Activated CD8-positive, alpha-beta T cell treated with anti-CD3 and anti-CD28 coated beads for 36 hours (primary cell): ENCODE results near the gene TENT4B. TPM values are rescaled to one million over a fixed set of nuclear protein-coding genes. Genes with fewer than 3 reads are reported as not detected.

Experiments used
- ATAC-seq: fragments of 200-7000 bp; cut with Tn5 transposase; one replicate; pipeline ENCODE4 v1.10.0; 2021; ENCODE audit warnings: mild to moderate bottlenecking, moderate library complexity
- CTCF ChIA-PET: fragments of 350-600 bp; sonication (Branson Sonifier 250); formaldehyde crosslinking; loops from one replicate; lab custom pipeline; 2021; ENCODE audit warnings: antibody characterized with exemption; lab: Charles Lee
- POLR2A ChIA-PET: fragments of 350-600 bp; sonication (Branson Sonifier 250); formaldehyde crosslinking; loops from one replicate; lab custom pipeline; 2021; ENCODE audit warnings: antibody characterized with exemption; lab: Charles Lee
- DNase-seq: peaks from one replicate; pipeline ENCODE4 v3.0.0-alpha.2; 2020
- H3K27ac Mint-ChIP-seq: one replicate; pipeline ENCODE4 v1.8.0; 2021; ENCODE audit warnings: mild to moderate bottlenecking, mixed read lengths
- H3K27me3 Mint-ChIP-seq: one replicate; pipeline ENCODE4 v1.8.0; 2021; ENCODE audit warnings: mixed read lengths
- H3K36me3 Mint-ChIP-seq: one replicate; pipeline ENCODE4 v1.8.0; 2021; ENCODE audit warnings: low read depth, mixed read lengths
- H3K4me1 Mint-ChIP-seq: one replicate; pipeline ENCODE4 v1.8.0; 2021; ENCODE audit warnings: low read depth, mixed read lengths
- H3K4me3 Mint-ChIP-seq: one replicate; pipeline ENCODE4 v1.8.0; 2021; ENCODE audit warnings: mild to moderate bottlenecking, moderate library complexity, mixed read lengths
- H3K9me3 Mint-ChIP-seq: one replicate; pipeline ENCODE4 v1.8.0; 2021; ENCODE audit warnings: mixed read lengths
- CTCF ChIP-seq: fragments of 200-600 bp; IDR thresholded peaks from one replicate; pipeline ENCODE4 v1.8.0; 2022; ENCODE audit warnings: antibody characterized with exemption, mild to moderate bottlenecking
- intact Hi-C: fragments of 100-400 bp; cut with micrococcal nuclease; formaldehyde crosslinking; loops from one replicate; pipeline ENCODE4 v1.10.0; 2022
- total RNA-seq, 2 experiments: library from RNA; stranded (reverse); gene quantifications; one replicate each; pipeline ENCODE4 v1.2.3, GENCODE V29; 2021

TENT4B gene
- total RNA-seq, 2 experiments from 2014 or later: 19.0 to 19.2 TPM

DNA sequence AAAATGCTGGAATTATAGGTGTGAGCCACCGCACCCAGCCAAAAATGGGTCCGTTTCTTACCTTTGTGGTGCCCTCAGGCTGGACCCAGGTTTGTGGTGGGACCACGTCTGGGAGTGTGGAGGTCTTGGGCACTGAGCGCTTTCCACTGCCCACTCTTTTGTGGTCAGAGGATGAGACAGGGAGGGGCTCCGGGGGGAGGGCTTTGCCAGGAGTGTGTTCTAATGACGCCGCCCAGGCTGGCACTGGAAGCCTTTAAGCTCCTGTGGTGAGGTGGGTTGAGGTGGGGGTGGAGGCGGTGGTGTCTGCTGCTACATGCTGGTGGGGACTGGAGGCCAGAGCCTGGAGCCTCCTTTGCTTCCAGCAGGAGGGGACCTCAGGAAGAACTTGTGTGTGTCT lies 100.4 kb downstream of the TENT4B start:
- Mint-ChIP-seq H3K4me1 (peaks cover 4% of the 10 kb centered on the region), H3K36me3 (no peaks in the 10 kb centered on the region), H3K4me3 (no peak overlapping the region), H3K27ac (no peak overlapping the region), H3K27me3 (no peaks in the 10 kb centered on the region), H3K9me3 (no peaks in the 10 kb centered on the region)
- ATAC-seq (no peak), DNase-seq (no peak)
- POLR2A ChIA-PET: no interaction called here
- intact Hi-C loops: no loop called here
- CTCF ChIA-PET: interaction anchor here (1.2 to 1.8 kb wide), 2 partner anchors 8 to 74 kb away, joined by 3 to 5 read pairs; no protein-coding TSS in a partner anchor
- no peak for TF ChIP-seq CTCF

DNA sequence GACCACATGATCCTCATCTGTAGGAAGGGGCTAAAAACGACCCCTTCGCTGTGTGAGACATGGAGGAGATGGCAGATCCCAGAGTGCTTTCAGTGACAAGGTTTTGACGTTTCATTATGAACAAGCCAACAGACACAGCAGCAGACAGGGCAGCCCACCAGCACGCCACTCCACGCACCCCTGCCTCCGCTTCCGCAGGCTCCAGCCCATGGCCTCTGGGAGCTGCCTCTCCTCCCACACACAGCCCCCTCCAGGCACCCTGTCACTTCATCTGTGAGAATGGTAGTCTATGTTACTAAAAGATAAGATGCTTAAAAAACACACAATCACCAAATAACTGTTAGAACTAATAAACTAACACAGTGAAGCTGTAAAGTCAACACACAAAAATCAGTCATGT lies 101.0 kb downstream of the TENT4B start:
- Mint-ChIP-seq H3K27me3 (no peaks in the 10 kb centered on the region), H3K4me3 (no peak overlapping the region), H3K9me3 (no peaks in the 10 kb centered on the region), H3K36me3 (no peaks in the 10 kb centered on the region), H3K27ac (no peak overlapping the region), H3K4me1 (peaks cover 6% of the 10 kb centered on the region)
- CTCF ChIA-PET: interaction anchor here (0.7 to 1.8 kb wide), 2 partner anchors 8 to 73 kb away, joined by 3 to 5 read pairs; no protein-coding TSS in a partner anchor
- intact Hi-C loops: no loop called here
- no peak for TF ChIP-seq CTCF
- ATAC-seq (no peak), DNase-seq (no peak)
- POLR2A ChIA-PET: no interaction called here

DNA sequence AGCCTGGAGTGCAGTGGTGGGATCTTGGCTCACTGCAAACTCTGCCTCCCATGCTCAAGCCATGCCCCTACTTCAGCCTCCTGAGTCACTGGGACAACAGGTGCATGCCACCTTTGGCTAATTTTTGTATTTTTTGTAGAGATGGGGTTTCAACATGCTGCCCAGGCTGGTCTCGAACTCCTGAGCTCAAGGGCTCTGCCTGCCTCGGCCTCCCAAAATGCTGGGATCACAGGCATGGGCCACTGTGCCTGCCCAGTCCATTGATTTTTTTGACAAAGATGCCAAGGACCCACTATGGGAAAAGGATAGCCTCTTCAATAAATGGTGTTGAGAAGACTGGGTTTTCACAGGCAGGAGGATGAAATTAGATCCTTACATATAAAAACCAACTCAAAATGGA lies 102.4 kb downstream of the TENT4B start:
- DNase-seq: no peak
- TF ChIP-seq CTCF: no peak
- Mint-ChIP-seq H3K4me1 (peaks cover 20% of the 10 kb centered on the region), H3K27ac (no peak overlapping the region), H3K9me3 (no peaks in the 10 kb centered on the region), H3K36me3 (no peaks in the 10 kb centered on the region), H3K27me3 (no peaks in the 10 kb centered on the region), H3K4me3 (no peak overlapping the region)
- intact Hi-C loops: no loop called here
- POLR2A ChIA-PET: interaction anchor here (0.6 to 1.0 kb wide), 2 partner anchors 18 to 1880 kb away, joined by 3 read pairs; no protein-coding TSS in a partner anchor
- CTCF ChIA-PET: interaction anchor here (0.8 to 1.8 kb wide), 4 partner anchors 10 to 72 kb away, joined by 3 to 5 read pairs (median 4); partner anchors contain the start of gene ADCY7
- no peak for ATAC-seq

GRCh38 chr16:50256604-50257003 lies 103.5 kb downstream of the TENT4B start:
- intact Hi-C loops: no loop called here
- ATAC-seq: no peak
- no peaks in the 10 kb centered on the region for H3K27me3 Mint-ChIP-seq
- DNase-seq: no peak
- no peaks in the 10 kb centered on the region for H3K9me3 Mint-ChIP-seq
- peaks cover 17% of the 10 kb centered on the region for H3K4me1 Mint-ChIP-seq
- ChIA-PET POLR2A (no interaction called here), CTCF (interaction anchor here (0.7 kb wide), 1 partner anchor 65 kb away, joined by 4 read pairs; no protein-coding TSS in a partner anchor)
- H3K27ac Mint-ChIP-seq: no peak overlapping the region
- no peaks in the 10 kb centered on the region for H3K36me3 Mint-ChIP-seq
- TF ChIP-seq CTCF: no peak
- H3K4me3 Mint-ChIP-seq: no peak overlapping the region

DNA sequence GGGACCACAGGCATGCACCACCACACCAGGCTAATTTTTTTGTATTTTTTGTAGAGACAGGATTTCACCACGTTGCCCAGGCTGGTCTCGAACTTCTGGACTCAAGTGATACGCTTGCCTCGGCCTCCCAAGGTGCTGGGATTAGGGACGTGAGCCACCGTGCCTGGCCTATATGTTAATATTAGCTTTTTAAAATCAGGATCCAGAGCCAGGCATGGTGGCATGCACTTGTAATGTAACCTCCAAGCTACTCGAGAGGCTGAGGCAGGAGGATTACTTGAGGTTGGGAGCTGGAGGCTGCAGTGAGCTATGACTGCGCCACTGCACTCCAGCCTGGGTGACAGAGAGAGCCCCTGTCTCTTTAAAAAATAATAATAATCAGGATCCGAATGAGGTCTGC lies 104.8 kb downstream of the TENT4B start:
- Mint-ChIP-seq H3K4me3 (no peak overlapping the region), H3K4me1 (peaks cover 20% of the 10 kb centered on the region), H3K9me3 (no peaks in the 10 kb centered on the region), H3K36me3 (no peaks in the 10 kb centered on the region), H3K27me3 (no peaks in the 10 kb centered on the region), H3K27ac (no peak overlapping the region)
- POLR2A ChIA-PET: interaction anchor here (1.1 to 1.4 kb wide), 4 partner anchors 9 to 13 kb away, joined by 3 read pairs; no protein-coding TSS in a partner anchor
- DNase-seq (no peak), ATAC-seq (no peak)
- intact Hi-C loops: no loop called here
- no peak for TF ChIP-seq CTCF
- CTCF ChIA-PET: interaction anchor here (0.9 to 1.9 kb wide), 3 partner anchors 46 to 98 kb away, joined by 4 to 6 read pairs (median 6); no protein-coding TSS in a partner anchor
